OCI-LY3 (cell line): Measurements from ENCODE around the gene THRA.

ENCODE experiments used
- H2AFZ ChIP-seq: fragments of 200-600, 300-600 bp; shearing (Covaris generic); 2 replicates; pipeline ENCODE4 v1.6.0; 2014; ENCODE audit warnings: antibody characterized with exemption, low read depth, low read length
- H3K27ac ChIP-seq: fragments of 200-600, 300-600 bp; sonication (generic); 2 replicates; pipeline ENCODE4 v1.5.1; 2014; ENCODE audit warnings: mild to moderate bottlenecking, low read length, moderate library complexity, mixed read lengths
- H3K27me3 ChIP-seq: fragments of 200-600, 300-600 bp; sonication (generic); 2 replicates; pipeline ENCODE4 v1.6.1; 2014; ENCODE audit warnings: low read depth, low read length, mixed read lengths
- H3K36me3 ChIP-seq: fragments of 200-600, 300-600 bp; sonication (generic); replicated peaks from 2 replicates; pipeline ENCODE3; 2014; ENCODE audit warnings: low read depth, low read length, mixed read lengths
- H3K4me1 ChIP-seq: fragments of 300-600, 200-600 bp; sonication (generic); 2 replicates; pipeline ENCODE4 v1.6.1; 2014; ENCODE audit warnings: low read length, mixed read lengths
- H3K4me2 ChIP-seq: fragments of 200-600, 300-600 bp; sonication (generic); 2 replicates; pipeline ENCODE4 v1.6.1; 2014; ENCODE audit warnings: low read length, mixed read lengths
- H3K4me3 ChIP-seq: fragments of 300-600, 200-600 bp; sonication (generic); 2 replicates; pipeline ENCODE4 v1.5.1; 2014; ENCODE audit warnings: antibody characterized with exemption, mild to moderate bottlenecking, low read length, moderate library complexity
- H3K79me2 ChIP-seq: fragments of 300-600, 200-600 bp; shearing (Covaris generic); 2 replicates; pipeline ENCODE4 v1.6.1; 2014; ENCODE audit warnings: mild to moderate bottlenecking, low read length, mixed read lengths
- H3K9ac ChIP-seq: fragments of 300-600, 200-600 bp; shearing (Covaris generic); 2 replicates; pipeline ENCODE4 v1.6.0; 2014; ENCODE audit warnings: mild to moderate bottlenecking, low read length, moderate library complexity
- H3K9me3 ChIP-seq: fragments of 200-600, 300-600 bp; shearing (Covaris generic); 2 replicates; pipeline ENCODE4 v1.6.1; 2014; ENCODE audit warnings: low read length, mixed read lengths; ENCODE audit not compliant: insufficient read depth
- H4K20me1 ChIP-seq: fragments of 200-600, 300-600 bp; sonication (generic); 2 replicates; pipeline ENCODE4 v1.6.1; 2016; ENCODE audit warnings: low read length, mixed read lengths; ENCODE audit not compliant: insufficient read depth
- CTCF ChIP-seq: fragments of 200-600, 300-600 bp; sonication (generic); IDR thresholded peaks from 2 replicates; pipeline ENCODE4 v1.5.1; 2014; ENCODE audit warnings: antibody characterized with exemption, low read length, low read depth
- EZH2phosphoT487 ChIP-seq: fragments of 200-600 bp; shearing (Covaris generic); IDR thresholded peaks from 2 replicates; pipeline ENCODE4 v1.6.1; 2018; ENCODE audit warnings: antibody characterized with exemption, mixed run types, low read depth

Gene THRA

DNA sequence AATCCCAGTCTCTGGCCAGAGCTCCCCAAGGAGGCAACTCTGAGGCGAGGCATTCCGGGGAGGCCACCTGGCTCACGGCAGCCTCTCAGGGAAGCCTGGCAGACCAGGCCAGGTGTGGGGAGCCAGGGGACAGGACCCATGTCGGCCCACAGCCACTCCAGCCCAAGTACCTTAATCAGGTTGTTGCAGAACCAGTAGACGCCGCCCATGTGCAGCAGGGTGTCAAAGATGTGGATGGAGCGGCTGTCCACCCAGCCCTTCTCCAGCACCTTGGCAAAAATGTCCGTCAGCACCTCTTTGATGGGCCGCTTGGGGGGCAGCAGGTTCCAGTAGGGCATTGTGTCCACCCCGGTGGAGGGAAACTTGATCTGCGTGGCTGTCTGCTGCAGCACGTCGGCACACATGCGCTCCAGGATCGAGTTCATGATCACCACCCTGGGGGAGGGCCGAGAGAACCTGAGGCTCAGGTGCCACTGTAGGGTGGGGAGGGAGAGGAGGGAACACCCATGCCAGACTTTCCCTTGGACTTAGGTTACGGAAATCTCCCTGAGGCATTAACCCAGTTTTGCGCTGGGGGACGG lies 39.7 kb upstream of the THRA start:
- TF ChIP-seq EZH2phosphoT487: no peak
- TF ChIP-seq CTCF: no peak
- Histone ChIP-seq H3K9ac (no peak overlapping the region), H3K4me1 (no peaks in the 10 kb centered on the region)

GRCh38 chr17:40023590-40024292 lies 39.0 kb upstream of the THRA start:
- no peaks in the 10 kb centered on the region for H4K20me1 ChIP-seq
- peaks cover 28% of the 10 kb centered on the region for H3K36me3 ChIP-seq
- no peak overlapping the region for H2AFZ ChIP-seq
- no peaks in the 10 kb centered on the region for H3K9me3 ChIP-seq
- H3K27me3 ChIP-seq: no peaks in the 10 kb centered on the region
- no peak overlapping the region for H3K4me2 ChIP-seq
- no peak overlapping the region for H3K4me3 ChIP-seq
- H3K27ac ChIP-seq: no peak overlapping the region
- no peak for TF ChIP-seq CTCF
- no peak for TF ChIP-seq EZH2phosphoT487
- no peak overlapping the region for H3K9ac ChIP-seq
- no peaks in the 10 kb centered on the region for H3K4me1 ChIP-seq
- H3K79me2 ChIP-seq: no peaks in the 10 kb centered on the region

More for the DNA sequence above, 39.7 kb upstream of the THRA start:
- Histone ChIP-seq H3K9me3 (no peaks in the 10 kb centered on the region), H2AFZ (no peak overlapping the region), H3K79me2 (no peaks in the 10 kb centered on the region), H3K4me2 (no peak overlapping the region), H3K4me3 (no peak overlapping the region), H4K20me1 (no peaks in the 10 kb centered on the region), H3K27me3 (no peaks in the 10 kb centered on the region), H3K36me3 (peaks cover 22% of the 10 kb centered on the region), H3K27ac (no peak overlapping the region)

GRCh38 chr17:40024901-40025300 lies 37.9 kb upstream of the THRA start:
- no peak overlapping the region for H3K4me3 ChIP-seq
- H3K27ac ChIP-seq: no peak overlapping the region
- no peaks in the 10 kb centered on the region for H3K9me3 ChIP-seq
- no peak overlapping the region for H3K9ac ChIP-seq
- H3K4me1 ChIP-seq: no peaks in the 10 kb centered on the region
- H3K4me2 ChIP-seq: no peak overlapping the region
- H3K36me3 ChIP-seq: peaks cover 25% of the 10 kb centered on the region
- H4K20me1 ChIP-seq: no peaks in the 10 kb centered on the region
- no peaks in the 10 kb centered on the region for H3K27me3 ChIP-seq
- no peaks in the 10 kb centered on the region for H3K79me2 ChIP-seq
- H2AFZ ChIP-seq: no peak overlapping the region
- TF ChIP-seq EZH2phosphoT487 (no peak), CTCF (no peak)

DNA sequence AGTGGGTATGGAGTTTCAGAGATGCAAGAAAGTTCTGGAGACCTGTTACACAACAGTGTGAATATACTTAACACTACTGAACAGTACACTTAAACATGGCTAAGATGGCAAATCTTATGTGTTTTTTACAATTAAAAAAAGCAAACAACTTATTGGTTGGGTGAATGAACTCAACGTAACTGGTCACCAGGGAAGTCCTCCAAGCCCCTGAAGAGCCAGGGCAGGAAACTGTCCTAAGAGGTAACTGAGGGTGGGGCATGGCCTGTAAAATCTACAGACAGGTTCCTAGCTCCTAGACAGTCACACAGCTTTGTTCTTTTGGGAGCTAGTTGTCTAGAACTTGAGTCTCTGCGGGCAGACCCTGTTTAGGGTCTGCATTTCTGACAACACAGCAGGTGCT lies 37.2 kb upstream of the THRA start:
- Histone ChIP-seq H3K36me3 (peaks cover 25% of the 10 kb centered on the region), H3K4me1 (no peaks in the 10 kb centered on the region), H3K9ac (no peak overlapping the region), H3K4me3 (no peak overlapping the region), H3K4me2 (no peak overlapping the region), H3K27ac (no peak overlapping the region), H4K20me1 (no peaks in the 10 kb centered on the region), H2AFZ (no peak overlapping the region), H3K27me3 (no peaks in the 10 kb centered on the region), H3K79me2 (no peaks in the 10 kb centered on the region), H3K9me3 (no peaks in the 10 kb centered on the region)
- TF ChIP-seq CTCF: no peak
- TF ChIP-seq EZH2phosphoT487: no peak
